DOHH2 (cell line): ENCODE results near the gene MYO1D.

Source experiments
- H3F3A ChIP-seq: fragments of 200-600 bp; sonication (generic), shearing (Covaris generic); 2 replicates; pipeline ENCODE4 v1.6.0; 2016; ENCODE audit warnings: antibody characterized with exemption, mild to moderate bottlenecking; ENCODE audit not compliant: control insufficient read depth, insufficient read depth
- H3K27ac ChIP-seq: fragments of 200-600 bp; sonication (generic); 2 replicates; pipeline ENCODE4 v1.5.1; 2014; ENCODE audit warnings: low read depth, mild to moderate bottlenecking, low read length, moderate library complexity
- H3K27me3 ChIP-seq: fragments of 200-600 bp; sonication (generic); 2 replicates; pipeline ENCODE4 v1.6.1; 2014; ENCODE audit warnings: mild to moderate bottlenecking, low read length, mixed read lengths; ENCODE audit not compliant: control insufficient read depth
- H3K36me3 ChIP-seq: fragments of 200-600 bp; sonication (generic); 2 replicates; pipeline ENCODE4 v1.6.1; 2014; ENCODE audit warnings: mild to moderate bottlenecking, low read length, moderate library complexity, mixed read lengths; ENCODE audit not compliant: control insufficient read depth
- H3K4me1 ChIP-seq: fragments of 200-600 bp; sonication (generic); 2 replicates; pipeline ENCODE4 v1.6.1; 2014; ENCODE audit warnings: mild to moderate bottlenecking, low read length, mixed read lengths; ENCODE audit not compliant: control insufficient read depth
- H3K4me2 ChIP-seq: fragments of 200-600 bp; sonication (generic); 2 replicates; pipeline ENCODE4 v1.6.0; 2014; ENCODE audit warnings: mild to moderate bottlenecking, low read length, moderate library complexity
- H3K4me3 ChIP-seq: fragments of 200-600 bp; sonication (generic); 2 replicates; pipeline ENCODE4 v1.5.1; 2014; ENCODE audit warnings: mild to moderate bottlenecking, low read length, mixed read lengths
- H3K79me2 ChIP-seq: fragments of 200-600 bp; sonication (generic); 2 replicates; pipeline ENCODE4 v1.6.1; 2014; ENCODE audit warnings: mild to moderate bottlenecking, low read length, mixed read lengths; ENCODE audit not compliant: control insufficient read depth
- H3K9me2 ChIP-seq: fragments of 200-600 bp; sonication (generic); replicated peaks from 2 replicates; pipeline ENCODE4 v1.6.1; 2014; ENCODE audit warnings: mild to moderate bottlenecking, low read length, mixed read lengths; ENCODE audit not compliant: control insufficient read depth
- H3K9me3 ChIP-seq: fragments of 200-600 bp; sonication (generic); 2 replicates; pipeline ENCODE4 v1.6.1; 2014; ENCODE audit warnings: antibody characterized with exemption, low read length, mixed read lengths; ENCODE audit not compliant: control insufficient read depth, insufficient read depth
- H4K20me1 ChIP-seq: fragments of 200-600 bp; sonication (generic); 2 replicates; pipeline ENCODE4 v1.6.0; 2014; ENCODE audit warnings: low read depth, mild to moderate bottlenecking, antibody characterized with exemption, low read length, moderate library complexity; ENCODE audit not compliant: control insufficient read depth, insufficient read depth
- CTCF ChIP-seq: fragments of 200-600 bp; sonication (generic); IDR thresholded peaks from one replicate; pipeline ENCODE4 v1.5.1; 2014; ENCODE audit warnings: antibody characterized with exemption, mild to moderate bottlenecking, low read depth, low read length; ENCODE audit not compliant: poor library complexity, severe bottlenecking
- EZH2phosphoT487 ChIP-seq: fragments of 200-600 bp; sonication (generic); IDR thresholded peaks from 2 replicates; pipeline ENCODE4 v1.6.1; 2017; ENCODE audit warnings: borderline replicate concordance, mild to moderate bottlenecking, antibody characterized with exemption, low read length, moderate library complexity, mixed read lengths

MYO1D gene

GRCh38 chr17:32880671-32881453 lies 3.9 kb upstream of the MYO1D start:
- Histone ChIP-seq H3K27ac (no peak overlapping the region), H3K4me1 (peaks cover 22% of the 10 kb centered on the region), H3F3A (no peaks in the 10 kb centered on the region), H3K9me2 (no peaks in the 10 kb centered on the region), H3K36me3 (no peaks in the 10 kb centered on the region), H3K9me3 (no peaks in the 10 kb centered on the region), H3K79me2 (no peaks in the 10 kb centered on the region), H3K4me3 (no peak overlapping the region), H3K4me2 (0 out of 2 replicates have a peak overlapping the region, but pooled peaks have one; percentile 11), H3K27me3 (peaks cover 8% of the 10 kb centered on the region), H4K20me1 (no peaks in the 10 kb centered on the region)
- TF ChIP-seq CTCF (no peak), EZH2phosphoT487 (no peak)

- Histone ChIP-seq H3K4me3 (no peak overlapping the region), H3K27ac (no peak overlapping the region), H3F3A (no peaks in the 10 kb centered on the region)
Observed at GRCh38 chr17:32879134-32879533, 2.2 kb upstream of the MYO1D start.

GRCh38 chr17:32878211-32878610 lies 1.3 kb upstream of the MYO1D start:
- Histone ChIP-seq H4K20me1 (no peaks in the 10 kb centered on the region), H3K4me1 (peaks cover 24% of the 10 kb centered on the region), H3K79me2 (no peaks in the 10 kb centered on the region), H3K4me3 (no peak overlapping the region), H3F3A (no peaks in the 10 kb centered on the region), H3K27ac (no peak overlapping the region), H3K9me2 (no peaks in the 10 kb centered on the region), H3K9me3 (no peaks in the 10 kb centered on the region), H3K36me3 (no peaks in the 10 kb centered on the region), H3K27me3 (peaks cover 21% of the 10 kb centered on the region), H3K4me2 (no peak overlapping the region)
- TF ChIP-seq CTCF: no peak
- TF ChIP-seq EZH2phosphoT487: no peak

More at GRCh38 chr17:32879134-32879533, 2.2 kb upstream of the MYO1D start:
- Histone ChIP-seq H3K9me2 (no peaks in the 10 kb centered on the region), H3K4me1 (peaks cover 24% of the 10 kb centered on the region), H3K4me2 (no peak overlapping the region), H4K20me1 (no peaks in the 10 kb centered on the region), H3K79me2 (no peaks in the 10 kb centered on the region), H3K36me3 (no peaks in the 10 kb centered on the region), H3K27me3 (peaks cover 20% of the 10 kb centered on the region), H3K9me3 (no peaks in the 10 kb centered on the region)
- no peak for TF ChIP-seq EZH2phosphoT487
- TF ChIP-seq CTCF: no peak
